MCF 10A (cell line): Measurements from ENCODE around the gene PTPN20. TPM values are rescaled to one million over a fixed set of nuclear protein-coding genes. Genes with fewer than 3 reads are reported as not detected.
"Not testable (repeated sequence)": the region's sequence is repeated elsewhere in the genome, so short reads cannot be mapped to it uniquely, and the experiment has no call there.

Source experiments
- BruUV-seq: library from RNA; stranded (reverse); fragments of 400-500 nt; replicated peaks from 2 replicates; lab custom pipeline; 2021; lab: Mats Ljungman, UMichigan
- CTCF ChIA-PET: fragments of 300-600 bp; sonication (Branson Sonifier 250); formaldehyde crosslinking; extraction: SDS; loops from one replicate; lab custom pipeline; 2021; ENCODE audit warnings: antibody characterized with exemption, inconsistent platforms; lab: Yijun Ruan, JAX
- POLR2A ChIA-PET: fragments of 300-600, 350-650 bp; sonication (Branson Sonifier 250); formaldehyde crosslinking; extraction: SDS; loops from one replicate; lab custom pipeline; 2020; ENCODE audit warnings: antibody characterized with exemption, inconsistent platforms; lab: Yijun Ruan, JAX
- DNase-seq: peaks from one replicate; pipeline ENCODE4 v3.0.0-alpha.2; 2018; ENCODE audit not compliant: unreplicated experiment
- H3K27ac Mint-ChIP-seq: one replicate; pipeline ENCODE4 v1.8.0; 2022; ENCODE audit warnings: mild to moderate bottlenecking, low read depth, mixed read lengths; ENCODE audit not compliant: unreplicated experiment
- H3K27me3 Mint-ChIP-seq: one replicate; pipeline ENCODE4 v1.8.0; 2022; ENCODE audit warnings: mixed read lengths; ENCODE audit not compliant: insufficient read depth, unreplicated experiment
- H3K36me3 Mint-ChIP-seq: one replicate; pipeline ENCODE4 v1.8.0; 2022; ENCODE audit warnings: mild to moderate bottlenecking, moderate library complexity, mixed read lengths; ENCODE audit not compliant: insufficient read depth, unreplicated experiment
- H3K4me1 Mint-ChIP-seq: one replicate; pipeline ENCODE4 v1.8.0; 2022; ENCODE audit warnings: mixed read lengths; ENCODE audit not compliant: insufficient read depth, unreplicated experiment
- H3K4me3 Mint-ChIP-seq: one replicate; pipeline ENCODE4 v1.8.0; 2022; ENCODE audit warnings: mild to moderate bottlenecking, moderate library complexity, mixed read lengths; ENCODE audit not compliant: unreplicated experiment
- H3K9me3 Mint-ChIP-seq: one replicate; pipeline ENCODE4 v1.8.0; 2022; ENCODE audit warnings: mixed read lengths; ENCODE audit not compliant: unreplicated experiment
- intact Hi-C: fragments of 100-400 bp; cut with micrococcal nuclease; formaldehyde crosslinking; loops from 2 replicates; pipeline ENCODE4 v1.14.1; 2022
- total RNA-seq: library from RNA; stranded (reverse); gene quantifications from 2 replicates; pipeline ENCODE4 v1.2.3, GENCODE V29; 2022
- TF ChIP-seq, protein P1 (sequence below): fragments of 200-600 bp; IDR thresholded peaks from one replicate; pipeline ENCODE4 v1.8.0; 2022; ENCODE audit warnings: antibody characterized with exemption, mild to moderate bottlenecking; ENCODE audit not compliant: unreplicated experiment

PTPN20 gene
- total RNA-seq, 1 experiment from 2014 or later, result 0.26 TPM

DNA sequence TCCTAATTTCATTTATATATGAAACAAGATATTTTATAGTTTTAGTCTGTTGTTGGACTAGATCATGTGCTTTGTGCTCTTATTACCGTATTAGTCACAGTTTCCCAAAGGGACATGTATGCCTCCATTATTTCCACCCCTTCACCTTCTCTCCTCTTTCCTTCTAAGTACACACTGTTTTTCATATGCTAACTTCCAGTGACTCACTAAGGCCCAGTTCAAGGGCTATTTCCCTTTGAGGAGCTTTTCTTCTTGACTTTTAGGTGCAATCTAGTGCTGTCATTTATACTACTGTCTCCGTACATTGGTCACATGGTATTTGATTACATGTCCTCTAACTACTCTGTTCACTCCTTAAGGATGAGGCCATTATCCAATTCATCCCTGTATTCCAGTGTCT is 55.8 kb downstream of the PTPN20 start:
- H3K27ac Mint-ChIP-seq, H3K9me3 Mint-ChIP-seq, H3K4me3 Mint-ChIP-seq, H3K4me1 Mint-ChIP-seq, intact Hi-C loops, POLR2A ChIA-PET, DNase-seq, H3K36me3 Mint-ChIP-seq, H3K27me3 Mint-ChIP-seq, BruUV-seq, CTCF ChIA-PET: not testable (repeated sequence)

DNA sequence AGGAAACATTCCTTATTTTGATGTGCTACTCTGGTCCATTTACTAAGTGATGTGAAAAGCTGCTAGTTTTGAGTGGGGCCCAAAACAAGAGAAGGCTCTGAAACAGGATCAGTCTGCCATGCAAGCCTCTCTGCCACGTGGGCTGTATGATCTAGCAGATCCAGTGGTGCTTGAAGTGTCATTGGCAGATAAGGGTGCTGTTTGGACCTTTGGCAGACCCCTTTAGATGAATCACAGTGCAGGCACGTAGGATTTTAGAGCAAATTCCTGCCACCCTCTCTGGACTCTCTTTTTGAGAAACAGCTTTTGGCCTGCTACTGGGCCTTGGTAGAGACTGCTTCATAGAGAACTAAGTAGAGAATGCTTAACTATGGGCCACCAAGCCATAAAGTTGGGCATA is 69.0 kb downstream of the PTPN20 start:
- H3K4me3 Mint-ChIP-seq, CTCF ChIA-PET, H3K36me3 Mint-ChIP-seq, BruUV-seq, DNase-seq, H3K9me3 Mint-ChIP-seq, POLR2A ChIA-PET, H3K4me1 Mint-ChIP-seq, H3K27me3 Mint-ChIP-seq, H3K27ac Mint-ChIP-seq, intact Hi-C loops: not testable (repeated sequence)

DNA sequence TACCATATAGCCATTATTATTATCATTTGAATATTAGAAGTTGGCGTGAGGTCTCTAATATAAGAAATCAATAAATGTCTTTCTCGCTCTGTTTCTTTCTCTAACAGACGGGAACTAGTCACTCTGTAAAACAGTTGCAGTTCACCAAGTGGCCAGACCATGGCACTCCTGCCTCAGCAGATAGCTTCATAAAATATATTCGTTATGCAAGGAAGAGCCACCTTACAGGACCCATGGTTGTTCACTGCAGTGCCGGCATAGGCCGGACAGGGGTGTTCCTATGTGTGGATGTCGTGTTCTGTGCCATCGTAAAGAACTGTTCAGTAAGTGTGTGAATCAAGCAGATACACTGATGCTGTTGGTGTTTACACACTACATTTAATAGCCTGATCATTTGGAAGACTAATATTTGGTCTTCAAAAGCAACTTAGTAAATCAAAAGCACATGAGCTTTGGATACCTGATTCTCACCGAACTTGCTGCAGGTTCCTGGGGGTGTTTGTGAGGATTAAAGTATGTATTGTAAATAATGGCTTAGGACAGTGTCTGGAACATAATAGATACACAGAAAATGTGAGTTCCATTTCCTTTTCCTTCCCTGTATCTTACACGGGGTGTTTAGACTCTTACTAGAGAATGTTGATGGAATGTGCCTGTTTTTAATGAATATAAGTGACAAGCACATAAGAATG is 76.2 kb downstream of the PTPN20 start:
- H3K27ac Mint-ChIP-seq, H3K4me3 Mint-ChIP-seq, H3K27me3 Mint-ChIP-seq, POLR2A ChIA-PET, CTCF ChIA-PET, H3K4me1 Mint-ChIP-seq, DNase-seq, H3K9me3 Mint-ChIP-seq, intact Hi-C loops, BruUV-seq, H3K36me3 Mint-ChIP-seq: not testable (repeated sequence)

- Mint-ChIP-seq H3K4me3 (no peak overlapping the region), H3K4me1 (no peaks in the 10 kb centered on the region), H3K27ac (no peak overlapping the region), H3K36me3 (no peaks in the 10 kb centered on the region), H3K9me3 (peaks cover 7% of the 10 kb centered on the region), H3K27me3 (no peaks in the 10 kb centered on the region)
- peak; percentile 38 for DNase-seq
- BruUV-seq, result no TSS peak
- intact Hi-C loops, result no loop called here
- ChIA-PET POLR2A (interaction anchor here (0.7 kb wide), 1 partner anchor 20 kb away, joined by 3 read pairs; no protein-coding TSS in a partner anchor), CTCF (interaction anchor here (0.6 to 2.1 kb wide), 17 partner anchors 11 to 369 kb away, joined by 3 to 9 read pairs (median 3); no protein-coding TSS in a partner anchor)
- TF ChIP-seq, protein P1, sequence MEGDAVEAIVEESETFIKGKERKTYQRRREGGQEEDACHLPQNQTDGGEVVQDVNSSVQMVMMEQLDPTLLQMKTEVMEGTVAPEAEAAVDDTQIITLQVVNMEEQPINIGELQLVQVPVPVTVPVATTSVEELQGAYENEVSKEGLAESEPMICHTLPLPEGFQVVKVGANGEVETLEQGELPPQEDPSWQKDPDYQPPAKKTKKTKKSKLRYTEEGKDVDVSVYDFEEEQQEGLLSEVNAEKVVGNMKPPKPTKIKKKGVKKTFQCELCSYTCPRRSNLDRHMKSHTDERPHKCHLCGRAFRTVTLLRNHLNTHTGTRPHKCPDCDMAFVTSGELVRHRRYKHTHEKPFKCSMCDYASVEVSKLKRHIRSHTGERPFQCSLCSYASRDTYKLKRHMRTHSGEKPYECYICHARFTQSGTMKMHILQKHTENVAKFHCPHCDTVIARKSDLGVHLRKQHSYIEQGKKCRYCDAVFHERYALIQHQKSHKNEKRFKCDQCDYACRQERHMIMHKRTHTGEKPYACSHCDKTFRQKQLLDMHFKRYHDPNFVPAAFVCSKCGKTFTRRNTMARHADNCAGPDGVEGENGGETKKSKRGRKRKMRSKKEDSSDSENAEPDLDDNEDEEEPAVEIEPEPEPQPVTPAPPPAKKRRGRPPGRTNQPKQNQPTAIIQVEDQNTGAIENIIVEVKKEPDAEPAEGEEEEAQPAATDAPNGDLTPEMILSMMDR, result peak; percentile 49
These were observed 81.8 kb downstream of the PTPN20 start for GRCh38 chr10:46992803-46993561.

DNA sequence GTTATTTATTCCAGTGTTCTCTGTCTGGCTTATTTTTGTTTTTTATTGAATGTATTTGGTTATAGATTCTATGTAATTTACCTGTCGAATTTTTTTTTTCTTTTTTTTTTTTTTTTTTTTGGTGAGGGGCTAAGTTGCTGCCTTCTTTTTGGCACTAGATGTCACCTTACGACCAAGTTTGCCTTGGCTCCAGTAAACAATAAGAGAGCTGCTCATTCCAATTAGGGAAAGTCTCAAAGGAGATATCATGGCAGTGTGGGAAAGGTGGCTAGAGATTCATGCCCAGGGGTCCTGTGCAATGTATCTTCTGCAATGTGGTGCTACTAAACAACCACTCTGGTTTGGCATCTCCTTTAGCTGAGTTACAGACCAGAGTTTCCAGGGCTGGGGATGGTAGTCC is 84.0 kb downstream of the PTPN20 start:
- DNase-seq, result no peak
- intact Hi-C loops, result no loop called here
- H3K9me3 Mint-ChIP-seq, result peaks cover 7% of the 10 kb centered on the region

More for the DNA sequence above, 84.0 kb downstream of the PTPN20 start:
- CTCF ChIA-PET, result interaction anchor here (0.7 to 1.1 kb wide), 3 partner anchors 93 to 1317 kb away, joined by 3 read pairs; no protein-coding TSS in a partner anchor
- no TSS peak for BruUV-seq
- H3K4me1 Mint-ChIP-seq, result no peaks in the 10 kb centered on the region
- no peak overlapping the region for H3K4me3 Mint-ChIP-seq
- no peak overlapping the region for H3K27ac Mint-ChIP-seq
- POLR2A ChIA-PET, result no interaction called here
- TF ChIP-seq, protein P1, result no peak
- H3K36me3 Mint-ChIP-seq, result no peaks in the 10 kb centered on the region
- no peaks in the 10 kb centered on the region for H3K27me3 Mint-ChIP-seq
